AG09319 (cell line): ENCODE results near the gene PLXNA3.

Source experiments
- DNase-seq: peaks from one replicate; pipeline ENCODE4 v3.0.0-alpha.2; 2010; ENCODE audit warnings: low read depth; ENCODE audit errors: extremely low read depth
- TF ChIP-seq, protein P1 (sequence below): IDR thresholded peaks from 2 replicates; pipeline ENCODE4 v1.5.1; 2011; ENCODE audit warnings: low read depth, mild to moderate bottlenecking, inconsistent platforms, low read length, moderate library complexity

The PLXNA3 gene

GRCh38 chrX:154419189-154419588, 38.9 kb upstream of the PLXNA3 start:
- TF ChIP-seq, protein P1, sequence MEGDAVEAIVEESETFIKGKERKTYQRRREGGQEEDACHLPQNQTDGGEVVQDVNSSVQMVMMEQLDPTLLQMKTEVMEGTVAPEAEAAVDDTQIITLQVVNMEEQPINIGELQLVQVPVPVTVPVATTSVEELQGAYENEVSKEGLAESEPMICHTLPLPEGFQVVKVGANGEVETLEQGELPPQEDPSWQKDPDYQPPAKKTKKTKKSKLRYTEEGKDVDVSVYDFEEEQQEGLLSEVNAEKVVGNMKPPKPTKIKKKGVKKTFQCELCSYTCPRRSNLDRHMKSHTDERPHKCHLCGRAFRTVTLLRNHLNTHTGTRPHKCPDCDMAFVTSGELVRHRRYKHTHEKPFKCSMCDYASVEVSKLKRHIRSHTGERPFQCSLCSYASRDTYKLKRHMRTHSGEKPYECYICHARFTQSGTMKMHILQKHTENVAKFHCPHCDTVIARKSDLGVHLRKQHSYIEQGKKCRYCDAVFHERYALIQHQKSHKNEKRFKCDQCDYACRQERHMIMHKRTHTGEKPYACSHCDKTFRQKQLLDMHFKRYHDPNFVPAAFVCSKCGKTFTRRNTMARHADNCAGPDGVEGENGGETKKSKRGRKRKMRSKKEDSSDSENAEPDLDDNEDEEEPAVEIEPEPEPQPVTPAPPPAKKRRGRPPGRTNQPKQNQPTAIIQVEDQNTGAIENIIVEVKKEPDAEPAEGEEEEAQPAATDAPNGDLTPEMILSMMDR = no peak
- no peak for DNase-seq

DNA sequence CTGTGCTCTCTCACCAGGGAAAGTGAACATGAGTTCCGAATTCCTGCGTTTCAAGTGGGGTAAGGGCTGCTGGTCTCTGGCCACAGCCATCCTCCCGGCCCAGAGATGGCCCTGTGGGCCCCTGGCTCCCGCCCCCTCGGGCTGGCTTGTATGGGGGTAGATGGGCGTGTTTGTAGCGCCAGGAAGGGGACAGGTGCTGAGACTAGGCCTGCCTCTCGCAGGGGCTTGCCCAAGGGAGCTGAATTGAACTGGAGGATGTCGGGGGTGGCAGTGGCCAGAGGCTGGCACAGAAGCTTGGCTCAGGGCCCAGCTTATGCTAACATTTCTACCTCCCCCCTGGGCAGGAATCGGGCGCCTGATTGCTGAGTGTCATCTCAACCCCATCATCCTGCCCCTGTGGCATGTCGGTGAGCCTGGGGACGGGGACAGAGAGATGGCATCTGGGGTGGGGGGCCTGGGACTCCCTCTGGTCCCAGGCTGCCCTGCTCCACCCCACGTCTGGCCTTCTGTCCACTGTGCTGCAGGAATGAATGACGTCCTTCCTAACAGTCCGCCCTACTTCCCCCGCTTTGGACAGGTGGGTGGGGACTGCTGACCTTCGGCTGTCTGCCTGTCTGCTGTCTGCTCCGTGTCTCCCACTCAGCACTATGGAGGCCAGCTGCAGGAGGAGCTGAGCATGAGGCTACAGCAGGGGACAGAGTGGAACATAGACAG, 38.2 kb upstream of the PLXNA3 start:
- TF ChIP-seq, protein P1 = no peak
- DNase-seq = no peak

- no peak for DNase-seq
- TF ChIP-seq, protein P1 = no peak
Observed at GRCh38 chrX:154420402-154420756, 37.7 kb upstream of the PLXNA3 start.

GRCh38 chrX:154426916-154427770, 30.9 kb upstream of the PLXNA3 start:
- TF ChIP-seq, protein P1 = no peak
- DNase-seq = no peak

DNA sequence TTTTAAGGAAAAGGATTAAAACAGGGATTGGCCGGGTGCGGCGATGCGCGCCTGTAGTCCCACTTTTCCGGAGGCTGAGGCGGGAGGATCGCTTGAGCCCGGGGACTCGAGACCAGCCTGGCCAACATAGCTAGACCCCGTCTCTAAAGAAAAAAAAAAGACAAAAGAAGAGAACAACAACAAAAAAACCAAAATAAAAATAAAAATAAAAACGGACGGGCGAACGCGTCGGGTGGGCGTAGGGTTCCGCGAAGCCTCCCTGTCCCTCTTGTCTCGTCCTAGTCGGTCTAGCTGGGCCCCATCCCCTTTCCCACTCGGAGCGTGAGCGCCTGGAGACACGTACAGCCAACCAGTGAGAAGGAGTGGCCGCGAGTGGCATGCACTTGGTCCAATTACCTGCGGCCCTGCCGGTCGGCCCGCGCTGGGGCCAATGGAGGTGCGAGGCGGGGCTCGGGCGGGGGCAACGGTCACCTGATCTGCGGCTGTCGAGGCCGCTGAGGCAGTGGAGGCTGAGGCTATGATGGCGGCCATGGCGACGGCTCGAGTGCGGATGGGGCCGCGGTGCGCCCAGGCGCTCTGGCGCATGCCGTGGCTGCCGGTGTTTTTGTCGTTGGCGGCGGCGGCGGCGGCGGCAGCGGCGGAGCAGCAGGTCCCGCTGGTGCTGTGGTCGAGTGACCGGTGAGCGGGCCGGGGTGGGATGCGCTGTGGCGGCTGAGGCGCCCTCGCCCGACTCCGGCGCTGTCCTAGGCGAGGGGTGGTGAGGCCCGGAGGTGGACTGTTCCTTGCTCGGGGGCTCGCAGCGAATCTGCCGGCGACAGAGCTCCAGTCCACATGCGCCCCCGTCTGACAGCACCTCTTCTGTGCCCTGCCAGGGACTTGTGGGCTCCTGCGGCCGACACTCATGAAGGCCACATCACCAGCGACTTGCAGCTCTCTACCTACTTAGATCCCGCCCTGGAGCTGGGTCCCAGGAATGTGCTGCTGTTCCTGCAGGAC, 29.6 kb upstream of the PLXNA3 start, which contains the start of gene ATP6AP1:
Gene ATP6AP1, plus strand, starts transcription at position 502 of the 996 bp plus-strand sequence. Its CDS starts 16 bp downstream, at position 518.
- TF ChIP-seq, protein P1 = no peak; the same call in none of the 2 replicates
- peak; percentile 85 for DNase-seq

DNA sequence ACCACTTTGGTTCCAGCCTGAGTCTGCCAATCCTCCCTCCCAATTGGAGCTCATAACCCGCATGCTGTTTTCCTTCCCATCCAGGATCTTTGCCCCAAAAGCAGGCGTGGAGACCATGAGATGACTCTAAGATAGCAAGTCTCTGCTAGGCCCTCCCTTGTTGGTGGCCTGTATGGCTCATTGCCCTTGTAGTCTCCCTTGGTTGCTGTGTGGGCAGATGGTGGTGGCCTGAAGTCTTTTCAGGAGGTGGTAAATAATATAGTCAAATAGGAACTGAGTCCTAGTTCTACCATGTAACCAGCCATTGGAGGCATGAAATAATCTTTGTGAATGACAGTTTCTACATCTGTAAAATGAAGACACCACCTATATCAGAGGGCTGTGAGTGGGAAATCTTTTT, 28.4 kb upstream of the PLXNA3 start:
- TF ChIP-seq, protein P1 = no peak
- DNase-seq = no peak
